ENCODE measurements around the gene PDE7B. TPM values are rescaled to one million over a fixed set of nuclear protein-coding genes. Genes with fewer than 3 reads are reported as not detected.

PDE7B gene
- total and polyA plus RNA-seq, 9 of the 15 experiments (the other 6 are each of a cell fraction or from before 2014, with no cell fraction given) = 0.01 TPM; not detected in 8

- TF ChIP-seq REST (IDR thresholded peaks at IDR 0.05; ENCODE audit: borderline replicate concordance) = peak; percentile 85
- TF ChIP-seq REST (CRISPR knock-in tag; IDR thresholded peaks at IDR 0.05; ENCODE audit: low read depth) = no peak
- TF ChIP-seq RNF2 (IDR thresholded peaks at IDR 0.05) = peak; percentile 4; the same call in 1 of the 2 replicates
- no peak for TF ChIP-seq DMBX1 (CRISPR knock-in tag; IDR thresholded peaks at IDR 0.05; ENCODE audit: borderline replicate concordance)
- no peak for TF ChIP-seq RBM25 (IDR thresholded peaks at IDR 0.05; ENCODE audit: low read depth, low read length, severe bottlenecking)
- TF ChIP-seq NRF1 (conservative IDR thresholded peaks at IDR 0.05 in 1 of 2, IDR thresholded peaks at IDR 0.05 in 1 of 2) = no peak
- TF ChIP-seq CCAR2 (IDR thresholded peaks at IDR 0.05; ENCODE audit: low read depth, low read length) = no peak
- no peak for TF ChIP-seq THRA (IDR thresholded peaks at IDR 0.05)
- no peak for TF ChIP-seq PCBP1 (IDR thresholded peaks at IDR 0.05; ENCODE audit: low read depth, low read length, poor library complexity, severe bottlenecking)
- TF ChIP-seq SRSF7 (optimal IDR thresholded peaks at IDR 0.05; ENCODE audit: low read depth, low read length) = no peak
- no peak for TF ChIP-seq XRCC3 (IDR thresholded peaks at IDR 0.05)
- no peak for TF ChIP-seq ZNF449 (CRISPR knock-in tag; IDR thresholded peaks at IDR 0.05)
- TF ChIP-seq FOSL1 (tag; conservative IDR thresholded peaks at IDR 0.05) = no peak; the same call in 1 of the 2 replicates
- no peak for TF ChIP-seq TGIF2 (CRISPR knock-in tag; IDR thresholded peaks at IDR 0.05)
- no peak for TF ChIP-seq NFRKB (IDR thresholded peaks at IDR 0.05; ENCODE audit: low read depth)
- TF ChIP-seq PTRF (tag; IDR thresholded peaks at IDR 0.05) = no peak
- no peak for TF ChIP-seq KDM4B (IDR thresholded peaks at IDR 0.05; ENCODE audit: borderline replicate concordance in 2 of 2, low read depth in 1 of 2)
- TF ChIP-seq HDAC3 (IDR thresholded peaks at IDR 0.05; ENCODE audit: borderline replicate concordance, partially characterized antibody) = no peak
Observed at GRCh38 chr6:136226027-136226673, 374.6 kb downstream of the PDE7B start (continued).
